GM12875 (cell line): Measurements from ENCODE around the gene STRN3.

Experiments
- H3K4me3 ChIP-seq: one replicate; pipeline ENCODE4 v1.5.1; 2011; ENCODE audit warnings: low read depth, low read length, control low read depth
- CTCF ChIP-seq: IDR thresholded peaks from 2 replicates; pipeline ENCODE4 v1.5.1; 2011; ENCODE audit warnings: low read depth, mild to moderate bottlenecking, control low read depth, inconsistent platforms, low read length, moderate library complexity, borderline replicate concordance; ENCODE audit not compliant: insufficient read depth

Gene STRN3

GRCh38 chr14:30864934-30865333, 161.2 kb downstream of the STRN3 start:
- TF ChIP-seq CTCF, result no peak

GRCh38 chr14:30861200-30861599, 165.0 kb downstream of the STRN3 start:
- no peak overlapping the region for H3K4me3 ChIP-seq
- TF ChIP-seq CTCF, result no peak

More at GRCh38 chr14:30864934-30865333, 161.2 kb downstream of the STRN3 start:
- no peak overlapping the region for H3K4me3 ChIP-seq

GRCh38 chr14:30855345-30856037, 170.7 kb downstream of the STRN3 start:
- TF ChIP-seq CTCF, result no peak
- no peak overlapping the region for H3K4me3 ChIP-seq

GRCh38 chr14:30854492-30854891, 171.7 kb downstream of the STRN3 start:
- no peak for TF ChIP-seq CTCF
- no peak overlapping the region for H3K4me3 ChIP-seq

GRCh38 chr14:30853946-30854345, 172.2 kb downstream of the STRN3 start:
- no peak overlapping the region for H3K4me3 ChIP-seq
- no peak for TF ChIP-seq CTCF

- H3K4me3 ChIP-seq, result no peak overlapping the region
- no peak for TF ChIP-seq CTCF
Measured at GRCh38 chr14:30849983-30850382, 176.2 kb downstream of the STRN3 start.

- no peak overlapping the region for H3K4me3 ChIP-seq
- TF ChIP-seq CTCF, result no peak
Measured at GRCh38 chr14:30849354-30849753, 176.8 kb downstream of the STRN3 start.
